ENCODE data around the gene CCSER1. TPM values are rescaled to one million over a fixed set of nuclear protein-coding genes. Genes with fewer than 3 reads are reported as not detected.

CCSER1 gene
- total RNA-seq: 1.2 and 1.4 TPM in 2 replicates

- no peak for TF ChIP-seq CTCF (IDR thresholded peaks at IDR 0.05; ENCODE audit: insufficient read depth, low read length, poor library complexity, severe bottlenecking)
- peak; percentile 42 for DNase-seq (ENCODE audit: low read depth)
- Histone ChIP-seq H3K4me3 (ENCODE audit: low read depth, low read length) (peak within 1 kb of the TSS; percentile 66), H3K36me3 (ENCODE audit: control insufficient read depth, insufficient read depth, low read length) (no peaks in the 10 kb centered on the region), H3K27me3 (ENCODE audit: control insufficient read depth, insufficient read depth, low read length) (no peaks in the 10 kb centered on the region)
Observed at GRCh38 chr4:90127223-90127705, at the start of gene CCSER1. CCSER1 (plus strand) TSS chr4:90127394.

- no peak for TF ChIP-seq CTCF (IDR thresholded peaks at IDR 0.05; ENCODE audit: insufficient read depth, low read length, poor library complexity, severe bottlenecking)
- H3K36me3 ChIP-seq (ENCODE audit: control insufficient read depth, insufficient read depth, low read length): no peaks in the 10 kb centered on the region
- no peak overlapping the region for H3K4me3 ChIP-seq (ENCODE audit: low read depth, low read length)
- H3K27me3 ChIP-seq (ENCODE audit: control insufficient read depth, insufficient read depth, low read length): no peaks in the 10 kb centered on the region
- DNase-seq (ENCODE audit: low read depth): no peak
Observed at GRCh38 chr4:90078440-90078839, 48.8 kb upstream of the CCSER1 start.

- Histone ChIP-seq H3K27me3 (ENCODE audit: control insufficient read depth, insufficient read depth, low read length) (no peaks in the 10 kb centered on the region), H3K36me3 (ENCODE audit: control insufficient read depth, insufficient read depth, low read length) (no peaks in the 10 kb centered on the region), H3K4me3 (ENCODE audit: low read depth, low read length) (no peak overlapping the region)
- no peak for DNase-seq (ENCODE audit: low read depth)
- TF ChIP-seq CTCF (IDR thresholded peaks at IDR 0.05; ENCODE audit: insufficient read depth, low read length, poor library complexity, severe bottlenecking): no peak
Observed at GRCh38 chr4:90080116-90080515, 47.1 kb upstream of the CCSER1 start.

GRCh38 chr4:90081432-90082144 lies 45.6 kb upstream of the CCSER1 start:
- no peak for DNase-seq (ENCODE audit: low read depth)
- no peak for TF ChIP-seq CTCF (IDR thresholded peaks at IDR 0.05; ENCODE audit: insufficient read depth, low read length, poor library complexity, severe bottlenecking)
- Histone ChIP-seq H3K4me3 (ENCODE audit: low read depth, low read length) (no peak overlapping the region), H3K36me3 (ENCODE audit: control insufficient read depth, insufficient read depth, low read length) (no peaks in the 10 kb centered on the region), H3K27me3 (ENCODE audit: control insufficient read depth, insufficient read depth, low read length) (no peaks in the 10 kb centered on the region)

- no peak for TF ChIP-seq CTCF (IDR thresholded peaks at IDR 0.05; ENCODE audit: insufficient read depth, low read length, poor library complexity, severe bottlenecking)
- no peaks in the 10 kb centered on the region for H3K36me3 ChIP-seq (ENCODE audit: control insufficient read depth, insufficient read depth, low read length)
- H3K27me3 ChIP-seq (ENCODE audit: control insufficient read depth, insufficient read depth, low read length): no peaks in the 10 kb centered on the region
Observed at GRCh38 chr4:90082449-90082848, 44.7 kb upstream of the CCSER1 start.

More at GRCh38 chr4:90082449-90082848, 44.7 kb upstream of the CCSER1 start:
- no peak for DNase-seq (ENCODE audit: low read depth)
- H3K4me3 ChIP-seq (ENCODE audit: low read depth, low read length): no peak overlapping the region

Measured in kidney epithelial cell (primary cell).